ENCODE measurements around the gene CER1. TPM values are rescaled to one million over a fixed set of nuclear protein-coding genes. Genes with fewer than 3 reads are reported as not detected.

Gene CER1
- total RNA-seq, 1 experiment from 2014 or later = not detected

DNA sequence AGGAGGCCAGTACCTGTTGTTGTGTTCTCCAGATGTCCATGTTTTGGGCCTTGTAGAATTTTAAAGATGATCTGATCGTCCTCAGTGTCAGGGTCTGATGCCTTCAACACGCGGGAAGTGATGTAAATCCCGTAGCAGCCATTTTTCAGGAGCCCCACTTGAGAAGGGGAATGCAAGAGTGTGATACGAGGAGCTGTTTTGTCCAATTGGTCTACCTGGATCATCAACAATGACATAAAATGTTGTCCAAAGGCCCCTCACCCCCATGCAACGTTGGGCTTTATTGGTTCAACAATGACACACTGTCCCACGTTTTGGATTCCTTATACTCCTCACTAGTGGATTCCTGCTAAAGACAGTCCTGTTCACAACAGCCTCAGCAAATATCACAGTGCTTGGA is 48.1 kb upstream of the CER1 start:
- DNase-seq (ENCODE audit: low read depth, low spot score) (no peak), ATAC-seq (no peak)
- H3K4me2 ChIP-seq (ENCODE audit: low read length) = no peak overlapping the region
- H3K4me1 ChIP-seq (ENCODE audit: control insufficient read depth in 1 of 2, insufficient read depth in 2 of 2, low read length in 2 of 2) = no peaks in the 10 kb centered on the region
- no peak for TF ChIP-seq FOSL1 (IDR thresholded peaks at IDR 0.05; ENCODE audit: low read depth)
- TF ChIP-seq CBX3 (IDR thresholded peaks at IDR 0.05; ENCODE audit: low read depth) = no peak
- TF ChIP-seq, protein P1, sequence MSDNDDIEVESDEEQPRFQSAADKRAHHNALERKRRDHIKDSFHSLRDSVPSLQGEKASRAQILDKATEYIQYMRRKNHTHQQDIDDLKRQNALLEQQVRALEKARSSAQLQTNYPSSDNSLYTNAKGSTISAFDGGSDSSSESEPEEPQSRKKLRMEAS (IDR thresholded peaks at IDR 0.05) = no peak
- TF ChIP-seq POLR2AphosphoS5 (IDR thresholded peaks at IDR 0.05; ENCODE audit: low read depth, low read length) = no peak
- TF ChIP-seq JUND (IDR thresholded peaks at IDR 0.05) = no peak
- TF ChIP-seq TCF7L2 (IDR thresholded peaks at IDR 0.05; ENCODE audit: borderline replicate concordance, extremely low read depth, insufficient read depth, insufficient read length) = no peak
- TF ChIP-seq RAD21 (IDR thresholded peaks at IDR 0.05; ENCODE audit: low read depth) = no peak
- no peak for TF ChIP-seq ZFX (IDR thresholded peaks at IDR 0.05)
- no peak for TF ChIP-seq POLR2A (IDR thresholded peaks at IDR 0.05; ENCODE audit: borderline replicate concordance, extremely low read depth, insufficient read depth, insufficient read length)
- TF ChIP-seq, protein P2, sequence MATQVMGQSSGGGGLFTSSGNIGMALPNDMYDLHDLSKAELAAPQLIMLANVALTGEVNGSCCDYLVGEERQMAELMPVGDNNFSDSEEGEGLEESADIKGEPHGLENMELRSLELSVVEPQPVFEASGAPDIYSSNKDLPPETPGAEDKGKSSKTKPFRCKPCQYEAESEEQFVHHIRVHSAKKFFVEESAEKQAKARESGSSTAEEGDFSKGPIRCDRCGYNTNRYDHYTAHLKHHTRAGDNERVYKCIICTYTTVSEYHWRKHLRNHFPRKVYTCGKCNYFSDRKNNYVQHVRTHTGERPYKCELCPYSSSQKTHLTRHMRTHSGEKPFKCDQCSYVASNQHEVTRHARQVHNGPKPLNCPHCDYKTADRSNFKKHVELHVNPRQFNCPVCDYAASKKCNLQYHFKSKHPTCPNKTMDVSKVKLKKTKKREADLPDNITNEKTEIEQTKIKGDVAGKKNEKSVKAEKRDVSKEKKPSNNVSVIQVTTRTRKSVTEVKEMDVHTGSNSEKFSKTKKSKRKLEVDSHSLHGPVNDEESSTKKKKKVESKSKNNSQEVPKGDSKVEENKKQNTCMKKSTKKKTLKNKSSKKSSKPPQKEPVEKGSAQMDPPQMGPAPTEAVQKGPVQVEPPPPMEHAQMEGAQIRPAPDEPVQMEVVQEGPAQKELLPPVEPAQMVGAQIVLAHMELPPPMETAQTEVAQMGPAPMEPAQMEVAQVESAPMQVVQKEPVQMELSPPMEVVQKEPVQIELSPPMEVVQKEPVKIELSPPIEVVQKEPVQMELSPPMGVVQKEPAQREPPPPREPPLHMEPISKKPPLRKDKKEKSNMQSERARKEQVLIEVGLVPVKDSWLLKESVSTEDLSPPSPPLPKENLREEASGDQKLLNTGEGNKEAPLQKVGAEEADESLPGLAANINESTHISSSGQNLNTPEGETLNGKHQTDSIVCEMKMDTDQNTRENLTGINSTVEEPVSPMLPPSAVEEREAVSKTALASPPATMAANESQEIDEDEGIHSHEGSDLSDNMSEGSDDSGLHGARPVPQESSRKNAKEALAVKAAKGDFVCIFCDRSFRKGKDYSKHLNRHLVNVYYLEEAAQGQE (IDR thresholded peaks at IDR 0.05; ENCODE audit: low read depth) = no peak
- no peak for TF ChIP-seq EZH2 (IDR thresholded peaks at IDR 0.05)
- TF ChIP-seq, protein P3, sequence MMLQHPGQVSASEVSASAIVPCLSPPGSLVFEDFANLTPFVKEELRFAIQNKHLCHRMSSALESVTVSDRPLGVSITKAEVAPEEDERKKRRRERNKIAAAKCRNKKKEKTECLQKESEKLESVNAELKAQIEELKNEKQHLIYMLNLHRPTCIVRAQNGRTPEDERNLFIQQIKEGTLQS (IDR thresholded peaks at IDR 0.05) = no peak
- TF ChIP-seq ELF1 (IDR thresholded peaks at IDR 0.05; ENCODE audit: borderline replicate concordance, low read depth) = no peak
- no peak for TF ChIP-seq SIN3A (IDR thresholded peaks at IDR 0.05; ENCODE audit: low read depth)
- no peak for TF ChIP-seq ZNF274 (IDR thresholded peaks at IDR 0.05; ENCODE audit: low read depth, low read length)
- TF ChIP-seq SP1 (IDR thresholded peaks at IDR 0.05; ENCODE audit: low read depth) = no peak
- TF ChIP-seq SRF (IDR thresholded peaks at IDR 0.05; ENCODE audit: low read depth) = no peak
- TF ChIP-seq, protein P4, sequence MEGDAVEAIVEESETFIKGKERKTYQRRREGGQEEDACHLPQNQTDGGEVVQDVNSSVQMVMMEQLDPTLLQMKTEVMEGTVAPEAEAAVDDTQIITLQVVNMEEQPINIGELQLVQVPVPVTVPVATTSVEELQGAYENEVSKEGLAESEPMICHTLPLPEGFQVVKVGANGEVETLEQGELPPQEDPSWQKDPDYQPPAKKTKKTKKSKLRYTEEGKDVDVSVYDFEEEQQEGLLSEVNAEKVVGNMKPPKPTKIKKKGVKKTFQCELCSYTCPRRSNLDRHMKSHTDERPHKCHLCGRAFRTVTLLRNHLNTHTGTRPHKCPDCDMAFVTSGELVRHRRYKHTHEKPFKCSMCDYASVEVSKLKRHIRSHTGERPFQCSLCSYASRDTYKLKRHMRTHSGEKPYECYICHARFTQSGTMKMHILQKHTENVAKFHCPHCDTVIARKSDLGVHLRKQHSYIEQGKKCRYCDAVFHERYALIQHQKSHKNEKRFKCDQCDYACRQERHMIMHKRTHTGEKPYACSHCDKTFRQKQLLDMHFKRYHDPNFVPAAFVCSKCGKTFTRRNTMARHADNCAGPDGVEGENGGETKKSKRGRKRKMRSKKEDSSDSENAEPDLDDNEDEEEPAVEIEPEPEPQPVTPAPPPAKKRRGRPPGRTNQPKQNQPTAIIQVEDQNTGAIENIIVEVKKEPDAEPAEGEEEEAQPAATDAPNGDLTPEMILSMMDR (IDR thresholded peaks at IDR 0.05 in 2 of 3, conservative IDR thresholded peaks at IDR 0.05 in 1 of 3; ENCODE audit: borderline replicate concordance in 1 of 3, insufficient read depth in 1 of 3, low read depth in 2 of 3, low read length in 2 of 3) = no peak
- TF ChIP-seq CEBPB (IDR thresholded peaks at IDR 0.05; ENCODE audit: low read depth) = no peak
- peaks cover 26% of the 10 kb centered on the region; the same call in 1 of the 2 replicates for H3K27me3 ChIP-seq (ENCODE audit: insufficient read depth, low read length)
- H3K79me2 ChIP-seq (ENCODE audit: insufficient read depth, low read length) = no peaks in the 10 kb centered on the region
- H3K36me3 ChIP-seq (ENCODE audit: control insufficient read depth in 1 of 2, insufficient read depth in 2 of 2, low read length in 2 of 2) = no peaks in the 10 kb centered on the region
- H3K9me2 ChIP-seq (ENCODE audit: insufficient read depth) = no peaks in the 10 kb centered on the region
- H3K9ac ChIP-seq (ENCODE audit: low read length) = no peak overlapping the region
- H3K27ac ChIP-seq (ENCODE audit: low read depth, low read length) = no peak overlapping the region
- H3K9me3 ChIP-seq (ENCODE audit: control insufficient read depth in 1 of 2, insufficient read depth in 1 of 2, low read depth in 1 of 2, low read length in 2 of 2) = no peaks in the 10 kb centered on the region
- ChIA-PET RAD21 (ENCODE audit: low non-redundant PET in 1 of 2, low total read pairs in 2 of 2, uncharacterized antibody in 2 of 2, unreplicated experiment in 2 of 2) (no interaction called here), POLR2A (no interaction called here), CTCF (interaction anchor here (2.7 kb wide), 1 partner anchor 337 kb away, joined by 13 read pairs; no protein-coding TSS in a partner anchor)
- no peaks in the 10 kb centered on the region for H4K20me1 ChIP-seq (ENCODE audit: insufficient read depth)
- H3K4me3 ChIP-seq (replicated peaks in 1 of 2; ENCODE audit: low read depth in 1 of 2, low read length in 2 of 2) = no peak overlapping the region
- intact Hi-C loops (cut with micrococcal nuclease) = no loop called here
- no peak overlapping the region for H2AFZ ChIP-seq (ENCODE audit: low read depth, low read length, poor library complexity, severe bottlenecking)
- no TSS peak for BruUV-seq (replicated peaks)

All from HCT116 (cell line).